Islet of Langerhans (tissue), 1 donor: ENCODE data around the gene LIX1.
"Not testable (repeated sequence)": the region's sequence is repeated elsewhere in the genome, so short reads cannot be mapped to it uniquely, and the experiment has no call there.

Source experiments
- FAIRE-seq: peaks from one replicate; lab custom pipeline; 2011; peaks lifted over from hg19 to GRCh38; lab: Jason Lieb, UNC

The LIX1 gene

GRCh38 chr5:97141031-97141430 is 1.4 kb downstream of the LIX1 start:
- FAIRE-seq: peak; percentile 13

GRCh38 chr5:97140250-97140649 is 2.2 kb downstream of the LIX1 start:
- FAIRE-seq: not testable (repeated sequence)

- no peak for FAIRE-seq
These were observed 5.9 kb downstream of the LIX1 start for GRCh38 chr5:97136475-97136874.

GRCh38 chr5:97135868-97136267 is 6.5 kb downstream of the LIX1 start:
- no peak for FAIRE-seq

- no peak for FAIRE-seq
These were observed 7.8 kb downstream of the LIX1 start for GRCh38 chr5:97134634-97135033.

DNA sequence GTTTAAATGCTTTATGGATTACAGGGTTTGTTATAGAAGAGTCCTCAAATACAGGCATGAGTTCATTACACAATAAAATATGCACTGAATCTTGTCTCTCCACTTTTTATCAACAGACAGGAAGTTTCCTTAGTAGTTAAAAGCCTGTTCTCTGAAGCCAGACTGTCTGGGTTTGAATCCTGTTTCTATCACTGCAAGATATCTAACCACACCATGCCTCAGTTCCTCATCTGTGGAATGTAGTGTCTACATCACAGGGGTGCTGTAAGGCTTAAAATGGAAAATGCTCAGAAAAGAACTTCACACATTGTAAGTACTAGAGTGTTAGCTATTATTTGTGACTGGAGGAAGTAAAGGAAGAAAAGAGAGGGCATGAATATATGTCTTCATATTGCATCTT is 9.3 kb downstream of the LIX1 start:
- FAIRE-seq: no peak

DNA sequence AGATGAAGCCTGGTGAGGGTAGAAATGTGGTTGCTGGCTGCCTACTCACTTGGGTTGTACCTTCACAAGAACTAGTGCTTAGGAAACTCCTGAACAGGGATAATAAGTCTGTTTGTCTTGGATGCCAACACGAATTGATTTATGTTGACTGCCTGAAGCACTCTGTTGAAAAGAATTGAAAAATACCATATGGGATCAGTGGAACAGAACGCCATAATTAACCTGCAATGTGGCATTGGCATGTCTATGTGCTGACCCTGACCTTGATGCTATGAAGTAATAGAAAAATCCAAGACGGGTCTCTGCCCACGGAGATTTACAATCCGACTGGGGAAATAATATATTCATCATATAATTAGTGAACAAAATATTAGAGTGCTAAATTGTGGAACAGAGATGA is 10.5 kb downstream of the LIX1 start:
- no peak for FAIRE-seq

DNA sequence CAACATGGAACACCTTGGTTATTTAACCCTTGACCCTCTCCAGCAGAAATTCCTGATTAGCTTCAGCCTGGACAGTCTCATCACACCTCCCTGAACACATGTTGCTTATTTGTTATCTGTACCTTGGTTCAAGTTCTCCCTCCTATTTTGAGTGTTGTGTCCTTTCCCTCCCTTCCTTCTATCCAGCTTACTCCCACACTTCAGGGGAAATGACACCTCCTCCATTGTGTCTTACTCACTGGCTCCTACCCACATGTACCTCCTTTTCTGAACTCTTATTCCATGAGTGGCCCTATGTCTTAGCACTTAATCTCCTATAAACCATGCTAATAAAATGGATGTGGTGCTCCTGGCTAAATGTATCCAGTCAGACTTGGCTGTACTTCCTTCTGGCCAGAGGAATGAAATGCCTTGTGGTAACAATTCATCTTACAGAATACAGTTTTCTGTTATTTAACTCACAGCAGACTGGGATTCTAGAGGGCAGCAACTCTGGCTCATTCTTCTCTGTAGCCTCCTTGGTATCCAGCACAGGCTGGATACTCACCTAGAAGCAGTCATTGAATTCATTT is 11.2 kb downstream of the LIX1 start:
- FAIRE-seq: no peak

DNA sequence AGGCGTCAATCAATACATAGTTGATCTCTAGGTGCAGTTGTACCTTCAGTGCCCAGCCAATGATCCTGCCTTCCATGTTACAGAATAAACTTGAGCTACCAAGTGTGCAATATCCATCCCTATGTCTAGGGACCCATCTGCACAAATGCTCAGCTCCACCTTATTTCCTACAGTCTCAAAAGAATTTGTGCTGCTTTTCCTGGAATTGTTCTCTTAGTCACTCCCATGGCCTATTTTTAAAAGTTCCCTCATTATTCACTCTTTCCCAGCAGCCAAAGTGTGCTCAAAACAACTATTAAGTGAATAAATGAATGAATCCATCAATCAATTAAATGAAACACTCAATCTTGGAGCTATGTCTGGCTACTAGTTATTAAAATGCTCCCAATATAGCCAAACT is 14.7 kb downstream of the LIX1 start:
- FAIRE-seq: no peak

GRCh38 chr5:97125125-97125683 is 17.2 kb downstream of the LIX1 start:
- no peak for FAIRE-seq

DNA sequence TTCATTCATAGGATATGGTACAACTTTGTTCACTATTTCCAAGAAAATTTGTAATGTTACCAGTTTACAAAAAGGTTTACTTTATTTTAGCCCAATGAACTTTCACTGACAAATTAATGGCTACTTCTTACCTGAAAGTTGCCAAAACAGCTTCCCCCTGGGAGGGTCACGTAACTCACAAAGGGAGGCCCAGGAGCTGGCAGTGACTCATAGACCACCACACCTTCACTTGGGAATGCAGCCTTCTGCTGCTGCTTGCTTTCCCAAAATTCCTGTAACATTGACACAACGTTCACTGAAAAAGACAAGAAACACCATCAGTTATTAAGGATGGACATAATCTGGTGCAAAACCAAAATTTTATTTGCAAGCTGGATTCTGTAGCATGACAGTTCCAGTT is 18.1 kb downstream of the LIX1 start:
- no peak for FAIRE-seq

GRCh38 chr5:97121848-97122247 is 20.6 kb downstream of the LIX1 start:
- FAIRE-seq: no peak

DNA sequence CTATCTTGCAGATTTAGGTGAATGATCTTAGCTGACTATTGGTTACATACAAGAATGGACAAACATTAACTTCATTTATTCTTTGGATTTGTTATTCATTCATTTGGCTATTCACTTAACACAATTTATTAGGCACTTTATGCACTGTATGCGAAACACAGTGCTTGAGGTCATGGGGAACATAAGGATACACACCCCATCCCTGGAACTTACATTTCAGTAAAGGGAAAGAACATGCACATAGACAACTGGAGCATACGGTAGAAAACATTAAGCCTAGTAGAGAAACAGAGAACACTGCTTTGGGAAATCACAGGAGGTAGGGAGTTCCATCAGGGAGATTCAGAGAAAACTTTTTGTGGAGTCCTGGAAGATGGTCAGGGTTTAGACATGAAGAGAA is 22.2 kb downstream of the LIX1 start:
- no peak for FAIRE-seq

GRCh38 chr5:97119007-97119390 is 23.4 kb downstream of the LIX1 start:
- no peak for FAIRE-seq

- no peak for FAIRE-seq
These were observed 24.0 kb downstream of the LIX1 start for GRCh38 chr5:97118261-97119006.

GRCh38 chr5:97115932-97116331 is 26.5 kb downstream of the LIX1 start:
- no peak for FAIRE-seq

- FAIRE-seq: no peak
These were observed 30.2 kb downstream of the LIX1 start for GRCh38 chr5:97112230-97112629.

- FAIRE-seq: no peak
These were observed 30.8 kb downstream of the LIX1 start for GRCh38 chr5:97111616-97112015.

DNA sequence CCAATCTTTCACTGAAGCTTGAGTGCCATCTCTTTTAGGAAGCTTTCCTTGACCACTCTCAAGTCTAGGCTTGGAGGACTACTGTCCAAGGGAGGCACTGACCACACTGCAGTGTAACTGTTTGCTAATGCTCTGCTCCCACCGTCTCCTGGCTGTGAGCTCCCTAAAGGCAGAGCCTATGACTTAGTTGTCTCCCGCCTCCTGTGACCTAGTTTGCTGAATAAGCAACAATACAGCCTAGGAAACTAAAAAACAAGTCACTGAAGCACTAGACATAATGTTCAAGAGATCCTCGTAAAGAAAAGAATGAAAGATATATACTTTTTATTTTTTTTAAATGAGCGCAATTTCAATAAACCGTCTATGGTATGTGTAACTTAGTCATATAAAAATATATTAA is 31.4 kb downstream of the LIX1 start:
- no peak for FAIRE-seq

- FAIRE-seq: no peak
These were observed 35.1 kb downstream of the LIX1 start for GRCh38 chr5:97107318-97107717.

DNA sequence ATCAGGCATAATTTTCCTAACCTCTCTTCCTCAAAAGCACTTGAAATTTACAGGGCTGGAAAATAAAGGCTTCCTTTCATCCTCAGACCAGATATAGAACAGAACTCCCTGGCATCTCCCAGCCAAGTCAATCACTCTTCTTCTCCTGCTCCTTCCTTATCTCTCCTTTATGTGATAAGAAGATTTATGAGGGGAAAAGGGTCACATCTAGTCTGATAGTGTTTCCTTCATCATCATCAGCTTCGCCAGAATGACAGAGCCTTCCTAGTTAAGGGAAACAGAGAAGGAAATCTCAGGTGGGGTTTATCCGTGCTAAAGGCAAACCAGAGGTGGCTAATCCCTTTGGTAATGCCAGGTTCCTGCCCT is 36.2 kb downstream of the LIX1 start:
- no peak for FAIRE-seq

GRCh38 chr5:97105501-97106215 is 36.8 kb downstream of the LIX1 start:
- FAIRE-seq: no peak

- no peak for FAIRE-seq
These were observed 40.4 kb downstream of the LIX1 start for GRCh38 chr5:97102010-97102470.
